Panc1 (cell line): ENCODE data around the gene DCBLD2. TPM values are rescaled to one million over a fixed set of nuclear protein-coding genes. Genes with fewer than 3 reads are reported as not detected.

ENCODE experiments used
- ATAC-seq: fragments of 200-7000 bp; cut with Tn5 transposase; 2 replicates; pipeline ENCODE4 v1.9.1; 2020; ENCODE audit warnings: mild to moderate bottlenecking, moderate library complexity
- BruUV-seq: library from RNA; stranded (reverse); fragments of 400-500 nt; replicated peaks from 2 replicates; lab custom pipeline; 2021; lab: Mats Ljungman, UMichigan
- CTCF ChIA-PET: fragments of 300-600 bp; sonication (Branson Sonifier 250); formaldehyde crosslinking; loops from one replicate; lab custom pipeline; 2022; ENCODE audit warnings: antibody characterized with exemption; lab: Charles Lee
- POLR2A ChIA-PET: fragments of 300-600 bp; sonication (Branson Sonifier 250); formaldehyde crosslinking; loops from one replicate; lab custom pipeline; 2022; ENCODE audit warnings: antibody characterized with exemption; lab: Charles Lee
- DNase-seq: peaks from one replicate; pipeline ENCODE4 v3.0.0-alpha.2; 2010; ENCODE audit warnings: low read depth, low spot score
- H3K27ac ChIP-seq: 2 replicates; pipeline ENCODE4 v1.5.1; 2011; ENCODE audit warnings: mild to moderate bottlenecking, low read length, inconsistent platforms
- H3K27me3 ChIP-seq: fragments of 200-500 bp; sonication (Bioruptor generic); 2 replicates; pipeline ENCODE4 v1.6.0; 2014; ENCODE audit warnings: low read length, inconsistent platforms; ENCODE audit not compliant: control insufficient read depth, insufficient read depth
- H3K36me3 ChIP-seq: fragments of 200-500 bp; sonication (Bioruptor generic); 2 replicates; pipeline ENCODE4 v1.5.1; 2014; ENCODE audit warnings: inconsistent platforms, mild to moderate bottlenecking, low read length, moderate library complexity; ENCODE audit not compliant: control insufficient read depth, insufficient read depth
- H3K4me1 ChIP-seq: 2 replicates; pipeline ENCODE4 v1.5.1; 2011; ENCODE audit warnings: inconsistent platforms, mild to moderate bottlenecking, low read length, moderate library complexity; ENCODE audit not compliant: control insufficient read depth, insufficient read depth
- H3K4me3 ChIP-seq, 2 experiments: 2 replicates each; pipeline ENCODE4 v1.5.1; 2011 to 2012; ENCODE audit warnings: low read depth in 2 of 2, low read length in 2 of 2, mild to moderate bottlenecking in 2 of 2, inconsistent platforms in 1 of 2, moderate library complexity in 1 of 2
- H3K9me3 ChIP-seq: fragments of 200-500 bp; sonication (Bioruptor generic); 2 replicates; pipeline ENCODE4 v1.5.1; 2014; ENCODE audit warnings: low read depth, mild to moderate bottlenecking, inconsistent platforms, low read length, moderate library complexity; ENCODE audit not compliant: control insufficient read depth, insufficient read depth
- POLR2AphosphoS5 ChIP-seq: IDR thresholded peaks from 2 replicates; pipeline ENCODE4 v1.6.1; 2012; ENCODE audit warnings: mild to moderate bottlenecking, low read depth, low read length, moderate library complexity
- SIN3A ChIP-seq: IDR thresholded peaks from 2 replicates; pipeline ENCODE4 v1.6.1; 2012; ENCODE audit warnings: low read depth, mild to moderate bottlenecking, low read length, moderate library complexity, borderline replicate concordance; ENCODE audit not compliant: insufficient read depth
- TCF7L2 ChIP-seq: IDR thresholded peaks from 2 replicates; pipeline ENCODE4 v1.6.1; 2011; ENCODE audit warnings: mild to moderate bottlenecking, low read depth, low read length, inconsistent platforms
- in situ Hi-C: cut with HindIII; loops from 2 replicates; pipeline ENCODE4 v1.10.0; 2016; ENCODE audit warnings: low sequenced_read_pairs, low pct_unique_long_range_greater_than_20kb
- intact Hi-C: fragments of 100-400 bp; cut with micrococcal nuclease; formaldehyde crosslinking; loops from one replicate; pipeline ENCODE4 v1.10.0; 2022; ENCODE audit not compliant: unreplicated experiment
- total RNA-seq: library from RNA; stranded (reverse); gene quantifications from one replicate; pipeline ENCODE4 v1.2.1, GENCODE V29; 2021; ENCODE audit not compliant: unreplicated experiment
- TF ChIP-seq, protein P1 (sequence below), 2 experiments: IDR thresholded peaks; 2 replicates each; pipeline ENCODE4 v1.6.1; 2011 to 2012; ENCODE audit warnings: low read depth in 2 of 2, control low read depth in 1 of 2, low read length in 1 of 2, mild to moderate bottlenecking in 1 of 2, moderate library complexity in 1 of 2; ENCODE audit not compliant: insufficient read depth in 1 of 2
- TF ChIP-seq, protein P2 (sequence below): fragments of 450-650 bp; IDR thresholded peaks from 2 replicates; pipeline ENCODE4 v1.5.1; 2017; ENCODE audit warnings: mild to moderate bottlenecking

DCBLD2 gene
- total RNA-seq, 1 experiment from 2014 or later: 54.4 TPM

DNA sequence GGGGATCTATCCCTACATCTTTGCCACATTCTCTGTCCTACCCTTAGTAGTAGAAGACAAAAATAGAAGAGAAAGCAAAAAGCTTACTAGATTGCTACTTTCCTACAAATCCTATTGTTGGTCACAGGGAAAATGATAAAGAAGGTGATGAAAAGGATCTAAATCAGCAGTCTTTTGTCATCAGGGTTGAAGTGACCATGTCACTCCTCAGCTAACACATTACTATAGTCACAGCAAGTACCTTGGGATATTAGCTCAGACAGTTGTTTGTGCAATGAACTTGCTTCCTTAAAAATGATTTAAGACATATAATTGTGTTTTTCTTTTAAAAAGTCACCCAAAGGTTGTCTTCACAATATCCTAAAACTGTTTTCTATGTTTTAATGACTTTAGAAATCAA lies 132.0 kb downstream of the DCBLD2 start:
- intact Hi-C loops: no loop called here

DNA sequence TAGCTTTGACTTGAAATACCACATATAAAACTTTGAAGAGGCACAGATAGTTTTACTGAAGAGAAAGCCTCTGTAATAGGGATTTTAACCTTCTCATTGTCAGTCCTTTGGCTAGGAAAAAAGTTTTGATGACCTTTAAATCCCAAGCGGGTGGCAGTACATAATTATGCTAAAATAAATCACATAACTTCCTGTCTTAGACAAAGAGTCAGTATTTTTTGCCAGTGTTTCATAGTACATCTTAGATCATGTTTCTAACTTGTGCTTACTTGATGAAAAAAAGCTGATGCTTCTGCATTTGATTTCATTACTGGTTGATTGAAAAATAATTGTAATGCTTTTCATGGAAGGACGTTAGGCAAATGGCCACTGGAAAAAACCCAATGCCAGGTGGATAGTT lies 132.5 kb downstream of the DCBLD2 start:
- CTCF ChIA-PET: no interaction called here
- Histone ChIP-seq H3K27me3 (peaks cover 15% of the 10 kb centered on the region; the same call in 1 of the 2 replicates), H3K9me3 (no peaks in the 10 kb centered on the region), H3K27ac (no peak overlapping the region), H3K36me3 (no peaks in the 10 kb centered on the region), H3K4me3 (no peak overlapping the region), H3K4me1 (no peaks in the 10 kb centered on the region)
- POLR2A ChIA-PET: no interaction called here
- in situ Hi-C loops: no loop called here
- no TSS peak for BruUV-seq
- TF ChIP-seq SIN3A: no peak
- TF ChIP-seq, protein P1, sequence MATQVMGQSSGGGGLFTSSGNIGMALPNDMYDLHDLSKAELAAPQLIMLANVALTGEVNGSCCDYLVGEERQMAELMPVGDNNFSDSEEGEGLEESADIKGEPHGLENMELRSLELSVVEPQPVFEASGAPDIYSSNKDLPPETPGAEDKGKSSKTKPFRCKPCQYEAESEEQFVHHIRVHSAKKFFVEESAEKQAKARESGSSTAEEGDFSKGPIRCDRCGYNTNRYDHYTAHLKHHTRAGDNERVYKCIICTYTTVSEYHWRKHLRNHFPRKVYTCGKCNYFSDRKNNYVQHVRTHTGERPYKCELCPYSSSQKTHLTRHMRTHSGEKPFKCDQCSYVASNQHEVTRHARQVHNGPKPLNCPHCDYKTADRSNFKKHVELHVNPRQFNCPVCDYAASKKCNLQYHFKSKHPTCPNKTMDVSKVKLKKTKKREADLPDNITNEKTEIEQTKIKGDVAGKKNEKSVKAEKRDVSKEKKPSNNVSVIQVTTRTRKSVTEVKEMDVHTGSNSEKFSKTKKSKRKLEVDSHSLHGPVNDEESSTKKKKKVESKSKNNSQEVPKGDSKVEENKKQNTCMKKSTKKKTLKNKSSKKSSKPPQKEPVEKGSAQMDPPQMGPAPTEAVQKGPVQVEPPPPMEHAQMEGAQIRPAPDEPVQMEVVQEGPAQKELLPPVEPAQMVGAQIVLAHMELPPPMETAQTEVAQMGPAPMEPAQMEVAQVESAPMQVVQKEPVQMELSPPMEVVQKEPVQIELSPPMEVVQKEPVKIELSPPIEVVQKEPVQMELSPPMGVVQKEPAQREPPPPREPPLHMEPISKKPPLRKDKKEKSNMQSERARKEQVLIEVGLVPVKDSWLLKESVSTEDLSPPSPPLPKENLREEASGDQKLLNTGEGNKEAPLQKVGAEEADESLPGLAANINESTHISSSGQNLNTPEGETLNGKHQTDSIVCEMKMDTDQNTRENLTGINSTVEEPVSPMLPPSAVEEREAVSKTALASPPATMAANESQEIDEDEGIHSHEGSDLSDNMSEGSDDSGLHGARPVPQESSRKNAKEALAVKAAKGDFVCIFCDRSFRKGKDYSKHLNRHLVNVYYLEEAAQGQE (IDR thresholded peaks at IDR 0.05; ENCODE audit: insufficient read depth in 1 of 2, low read depth in 2 of 2, low read length in 1 of 2): no peak
- ATAC-seq: no peak
- DNase-seq: no peak
- intact Hi-C loops: no loop called here

More for the DNA sequence above, 132.0 kb downstream of the DCBLD2 start:
- no peaks in the 10 kb centered on the region for H3K36me3 ChIP-seq
- DNase-seq (no peak), ATAC-seq (no peak)
- no peaks in the 10 kb centered on the region for H3K4me1 ChIP-seq
- peaks cover 15% of the 10 kb centered on the region; the same call in 1 of the 2 replicates for H3K27me3 ChIP-seq
- TF ChIP-seq, protein P1 (IDR thresholded peaks at IDR 0.05; ENCODE audit: insufficient read depth in 1 of 2, low read depth in 2 of 2, low read length in 1 of 2): no peak
- no peak for TF ChIP-seq TCF7L2
- TF ChIP-seq, protein P2, sequence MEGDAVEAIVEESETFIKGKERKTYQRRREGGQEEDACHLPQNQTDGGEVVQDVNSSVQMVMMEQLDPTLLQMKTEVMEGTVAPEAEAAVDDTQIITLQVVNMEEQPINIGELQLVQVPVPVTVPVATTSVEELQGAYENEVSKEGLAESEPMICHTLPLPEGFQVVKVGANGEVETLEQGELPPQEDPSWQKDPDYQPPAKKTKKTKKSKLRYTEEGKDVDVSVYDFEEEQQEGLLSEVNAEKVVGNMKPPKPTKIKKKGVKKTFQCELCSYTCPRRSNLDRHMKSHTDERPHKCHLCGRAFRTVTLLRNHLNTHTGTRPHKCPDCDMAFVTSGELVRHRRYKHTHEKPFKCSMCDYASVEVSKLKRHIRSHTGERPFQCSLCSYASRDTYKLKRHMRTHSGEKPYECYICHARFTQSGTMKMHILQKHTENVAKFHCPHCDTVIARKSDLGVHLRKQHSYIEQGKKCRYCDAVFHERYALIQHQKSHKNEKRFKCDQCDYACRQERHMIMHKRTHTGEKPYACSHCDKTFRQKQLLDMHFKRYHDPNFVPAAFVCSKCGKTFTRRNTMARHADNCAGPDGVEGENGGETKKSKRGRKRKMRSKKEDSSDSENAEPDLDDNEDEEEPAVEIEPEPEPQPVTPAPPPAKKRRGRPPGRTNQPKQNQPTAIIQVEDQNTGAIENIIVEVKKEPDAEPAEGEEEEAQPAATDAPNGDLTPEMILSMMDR: no peak
- no peak for TF ChIP-seq POLR2AphosphoS5
- no peak for TF ChIP-seq SIN3A
- no peaks in the 10 kb centered on the region for H3K9me3 ChIP-seq
- POLR2A ChIA-PET: no interaction called here
- in situ Hi-C loops: no loop called here
- no peak overlapping the region for H3K27ac ChIP-seq
- BruUV-seq: no TSS peak
- H3K4me3 ChIP-seq: no peak overlapping the region
- CTCF ChIA-PET: no interaction called here
